ENCODE results near the gene CPNE4.

CPNE4 gene

GRCh38 chr3:131843174-131843573 is 191.6 kb downstream of the CPNE4 start:
- TF ChIP-seq POLR2AphosphoS5 (IDR thresholded peaks at IDR 0.05; ENCODE audit: low read depth, low read length) (no peak), FOXP2 (optimal IDR thresholded peaks at IDR 0.05; ENCODE audit: borderline replicate concordance, extremely low read depth, extremely low read length, insufficient read depth) (no peak), SIN3A (IDR thresholded peaks at IDR 0.05; ENCODE audit: borderline replicate concordance, insufficient read depth, low read length) (no peak)

DNA sequence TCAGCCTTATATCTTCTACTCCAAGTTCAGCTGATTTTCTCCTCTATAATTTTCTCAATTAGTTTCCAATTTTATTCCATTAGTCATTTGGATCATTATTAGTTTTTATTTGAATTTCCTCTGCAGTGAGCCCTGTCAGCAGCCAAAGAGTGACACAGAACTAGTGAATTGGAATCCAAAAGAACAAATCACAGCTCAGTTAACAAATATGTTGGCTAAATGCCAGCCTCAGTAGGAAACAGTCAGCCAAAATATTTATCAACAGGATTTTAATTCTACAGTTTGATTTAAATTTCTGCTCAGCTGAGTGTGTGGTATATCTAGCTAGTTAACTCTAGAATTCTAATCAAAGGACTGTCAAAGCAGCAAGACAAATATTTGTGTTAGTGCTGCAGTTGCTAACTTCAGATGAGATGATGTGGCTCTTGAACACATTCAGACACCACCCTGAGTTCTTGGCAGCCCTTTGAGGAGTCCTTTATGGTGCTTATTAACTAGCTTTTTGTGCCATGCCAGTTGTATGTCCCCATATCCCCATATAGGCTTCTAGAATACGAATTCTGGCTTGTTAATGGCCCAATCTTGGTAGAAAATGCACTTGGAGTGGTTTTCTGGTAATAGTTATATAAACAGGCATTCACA is 194.5 kb downstream of the CPNE4 start:
- no peak for TF ChIP-seq FOXP2 (optimal IDR thresholded peaks at IDR 0.05; ENCODE audit: borderline replicate concordance, extremely low read depth, extremely low read length, insufficient read depth)
- TF ChIP-seq, protein P1, sequence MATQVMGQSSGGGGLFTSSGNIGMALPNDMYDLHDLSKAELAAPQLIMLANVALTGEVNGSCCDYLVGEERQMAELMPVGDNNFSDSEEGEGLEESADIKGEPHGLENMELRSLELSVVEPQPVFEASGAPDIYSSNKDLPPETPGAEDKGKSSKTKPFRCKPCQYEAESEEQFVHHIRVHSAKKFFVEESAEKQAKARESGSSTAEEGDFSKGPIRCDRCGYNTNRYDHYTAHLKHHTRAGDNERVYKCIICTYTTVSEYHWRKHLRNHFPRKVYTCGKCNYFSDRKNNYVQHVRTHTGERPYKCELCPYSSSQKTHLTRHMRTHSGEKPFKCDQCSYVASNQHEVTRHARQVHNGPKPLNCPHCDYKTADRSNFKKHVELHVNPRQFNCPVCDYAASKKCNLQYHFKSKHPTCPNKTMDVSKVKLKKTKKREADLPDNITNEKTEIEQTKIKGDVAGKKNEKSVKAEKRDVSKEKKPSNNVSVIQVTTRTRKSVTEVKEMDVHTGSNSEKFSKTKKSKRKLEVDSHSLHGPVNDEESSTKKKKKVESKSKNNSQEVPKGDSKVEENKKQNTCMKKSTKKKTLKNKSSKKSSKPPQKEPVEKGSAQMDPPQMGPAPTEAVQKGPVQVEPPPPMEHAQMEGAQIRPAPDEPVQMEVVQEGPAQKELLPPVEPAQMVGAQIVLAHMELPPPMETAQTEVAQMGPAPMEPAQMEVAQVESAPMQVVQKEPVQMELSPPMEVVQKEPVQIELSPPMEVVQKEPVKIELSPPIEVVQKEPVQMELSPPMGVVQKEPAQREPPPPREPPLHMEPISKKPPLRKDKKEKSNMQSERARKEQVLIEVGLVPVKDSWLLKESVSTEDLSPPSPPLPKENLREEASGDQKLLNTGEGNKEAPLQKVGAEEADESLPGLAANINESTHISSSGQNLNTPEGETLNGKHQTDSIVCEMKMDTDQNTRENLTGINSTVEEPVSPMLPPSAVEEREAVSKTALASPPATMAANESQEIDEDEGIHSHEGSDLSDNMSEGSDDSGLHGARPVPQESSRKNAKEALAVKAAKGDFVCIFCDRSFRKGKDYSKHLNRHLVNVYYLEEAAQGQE (IDR thresholded peaks at IDR 0.05; ENCODE audit: insufficient read depth in 1 of 2, low read depth in 2 of 2, low read length in 2 of 2): no peak
- no peak for TF ChIP-seq TAF1 (IDR thresholded peaks at IDR 0.05; ENCODE audit: borderline replicate concordance, insufficient read depth, low read length)
- no peak for TF ChIP-seq POLR2AphosphoS5 (IDR thresholded peaks at IDR 0.05; ENCODE audit: low read depth, low read length)
- TF ChIP-seq SIN3A (IDR thresholded peaks at IDR 0.05; ENCODE audit: borderline replicate concordance, insufficient read depth, low read length): no peak

- TF ChIP-seq TAF1 (IDR thresholded peaks at IDR 0.05; ENCODE audit: borderline replicate concordance, insufficient read depth, low read length): no peak
- no peak for TF ChIP-seq SIN3A (IDR thresholded peaks at IDR 0.05; ENCODE audit: borderline replicate concordance, insufficient read depth, low read length)
- TF ChIP-seq, protein P1 (IDR thresholded peaks at IDR 0.05; ENCODE audit: insufficient read depth in 1 of 2, low read depth in 2 of 2, low read length in 2 of 2): no peak
- no peak for TF ChIP-seq POLR2AphosphoS5 (IDR thresholded peaks at IDR 0.05; ENCODE audit: low read depth, low read length)
- no peak for TF ChIP-seq FOXP2 (optimal IDR thresholded peaks at IDR 0.05; ENCODE audit: borderline replicate concordance, extremely low read depth, extremely low read length, insufficient read depth)
Observed at GRCh38 chr3:131835906-131836305, 198.9 kb downstream of the CPNE4 start.

- no peak for TF ChIP-seq SIN3A (IDR thresholded peaks at IDR 0.05; ENCODE audit: borderline replicate concordance, insufficient read depth, low read length)
- no peak for TF ChIP-seq TAF1 (IDR thresholded peaks at IDR 0.05; ENCODE audit: borderline replicate concordance, insufficient read depth, low read length)
- TF ChIP-seq POLR2AphosphoS5 (IDR thresholded peaks at IDR 0.05; ENCODE audit: low read depth, low read length): no peak
- TF ChIP-seq, protein P1 (IDR thresholded peaks at IDR 0.05; ENCODE audit: insufficient read depth in 1 of 2, low read depth in 2 of 2, low read length in 2 of 2): no peak
- no peak for TF ChIP-seq FOXP2 (optimal IDR thresholded peaks at IDR 0.05; ENCODE audit: borderline replicate concordance, extremely low read depth, extremely low read length, insufficient read depth)
Observed at GRCh38 chr3:131831608-131832007, 203.2 kb downstream of the CPNE4 start.

GRCh38 chr3:131821191-131821762 is 213.5 kb downstream of the CPNE4 start:
- no peak for TF ChIP-seq SIN3A (IDR thresholded peaks at IDR 0.05; ENCODE audit: borderline replicate concordance, insufficient read depth, low read length)
- TF ChIP-seq FOXP2 (optimal IDR thresholded peaks at IDR 0.05; ENCODE audit: borderline replicate concordance, extremely low read depth, extremely low read length, insufficient read depth): no peak
- TF ChIP-seq, protein P1 (IDR thresholded peaks at IDR 0.05; ENCODE audit: insufficient read depth in 1 of 2, low read depth in 2 of 2, low read length in 2 of 2): no peak
- TF ChIP-seq TAF1 (IDR thresholded peaks at IDR 0.05; ENCODE audit: borderline replicate concordance, insufficient read depth, low read length): no peak
- TF ChIP-seq POLR2AphosphoS5 (IDR thresholded peaks at IDR 0.05; ENCODE audit: low read depth, low read length): no peak
